Iris pigment epithelial cell (primary cell): ENCODE measurements around the gene BICD2.

ENCODE experiments used
- DNase-seq: peaks from one replicate; pipeline ENCODE4 v3.0.0-alpha.2; 2011; ENCODE audit warnings: low read depth

Gene BICD2

GRCh38 chr9:92668746-92669526 lies 95.7 kb downstream of the BICD2 start:
- DNase-seq = peak; percentile 84

- no peak for DNase-seq
Measured at GRCh38 chr9:92666912-92667532, 97.6 kb downstream of the BICD2 start.

- no peak for DNase-seq
Measured at GRCh38 chr9:92666236-92666635, 98.4 kb downstream of the BICD2 start.

- DNase-seq = no peak
Measured at GRCh38 chr9:92665836-92666235, 98.8 kb downstream of the BICD2 start.

GRCh38 chr9:92664394-92665152 lies 100.1 kb downstream of the BICD2 start:
- no peak for DNase-seq

- DNase-seq = no peak
Measured at GRCh38 chr9:92663951-92664350, 100.7 kb downstream of the BICD2 start.

- DNase-seq = no peak
Measured at GRCh38 chr9:92663126-92663525, 101.5 kb downstream of the BICD2 start.

GRCh38 chr9:92661743-92662142 lies 102.9 kb downstream of the BICD2 start:
- DNase-seq = no peak
